ENCODE measurements around the gene RTP5.

RTP5 gene

DNA sequence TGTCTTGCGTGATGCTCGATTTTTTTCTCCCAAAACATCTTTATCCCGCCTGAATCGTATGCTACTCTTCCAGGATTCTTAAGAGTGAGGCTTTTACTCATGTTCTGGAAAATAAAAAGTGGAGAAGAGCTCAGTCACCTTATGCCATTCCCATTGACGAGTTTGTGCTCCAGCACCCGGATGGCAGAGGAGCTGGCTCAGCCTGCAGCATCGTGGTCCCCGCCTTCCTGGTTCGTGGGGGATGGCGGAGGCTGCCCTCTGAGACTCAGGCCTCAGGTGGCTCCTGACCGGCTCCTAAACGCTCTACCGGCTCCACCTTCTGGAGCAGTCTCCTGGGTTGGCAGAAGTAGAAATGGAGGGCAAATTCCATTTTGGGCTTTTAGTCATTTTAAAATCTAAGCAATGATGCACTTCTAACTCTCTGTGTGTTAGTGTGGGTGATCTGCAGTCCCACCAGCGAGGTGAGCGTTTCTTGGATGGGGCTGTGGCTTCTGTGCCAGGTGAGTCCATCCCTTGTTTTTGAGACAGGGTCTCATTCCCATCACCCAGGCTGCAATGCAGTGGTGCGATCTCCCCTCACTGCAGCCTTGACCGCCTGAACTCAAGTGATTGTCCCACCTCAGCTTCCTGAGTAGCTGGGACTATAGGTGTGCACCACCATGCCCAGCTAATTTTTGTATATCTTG, 27.8 kb downstream of the RTP5 start:
- ChIA-PET CTCF (no interaction called here), POLR2A (ENCODE audit: low non-redundant PET) (no interaction called here)

DNA sequence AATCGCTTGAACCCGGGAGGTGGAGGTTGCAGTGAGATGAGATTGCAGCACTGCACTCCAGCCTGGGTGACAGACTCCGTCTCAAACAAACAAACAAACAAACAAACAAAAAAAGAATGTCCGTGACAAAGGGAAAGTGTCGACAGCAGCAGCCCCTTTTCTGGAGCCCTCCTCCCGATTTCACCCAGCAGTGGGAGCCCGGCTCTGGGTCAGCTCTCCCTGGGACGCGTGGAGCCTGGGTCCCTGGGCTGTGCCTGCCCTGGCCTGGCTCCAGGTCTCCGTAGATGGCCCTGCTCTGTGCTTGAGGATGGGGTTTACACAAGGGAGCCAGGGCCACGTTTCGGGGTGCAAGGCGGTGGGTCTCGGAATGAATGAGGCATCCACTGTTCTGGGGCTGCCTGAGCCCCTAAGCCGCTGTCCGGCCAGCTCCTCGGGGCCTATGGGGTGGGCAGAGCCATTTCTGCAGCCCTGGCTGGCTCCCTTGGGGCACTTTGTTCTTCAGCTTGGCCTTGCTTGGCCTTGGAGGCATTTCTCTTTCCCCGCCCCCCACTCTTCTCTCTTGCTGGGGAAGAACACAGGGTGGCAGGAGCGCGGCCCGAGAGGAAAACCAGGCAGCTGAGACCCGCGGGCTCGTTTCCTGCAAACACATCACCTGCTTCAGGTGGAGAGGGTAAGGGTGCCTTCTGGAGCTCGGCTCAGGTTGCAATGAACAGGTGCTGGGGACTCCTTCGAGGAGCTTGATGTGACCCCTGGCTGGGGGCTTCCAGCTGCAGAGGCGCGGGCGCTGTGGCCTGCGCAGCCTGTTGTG, 29.1 kb downstream of the RTP5 start:
- CTCF ChIA-PET: no interaction called here
- POLR2A ChIA-PET (ENCODE audit: low non-redundant PET): no interaction called here
- TF ChIP-seq, protein P1, sequence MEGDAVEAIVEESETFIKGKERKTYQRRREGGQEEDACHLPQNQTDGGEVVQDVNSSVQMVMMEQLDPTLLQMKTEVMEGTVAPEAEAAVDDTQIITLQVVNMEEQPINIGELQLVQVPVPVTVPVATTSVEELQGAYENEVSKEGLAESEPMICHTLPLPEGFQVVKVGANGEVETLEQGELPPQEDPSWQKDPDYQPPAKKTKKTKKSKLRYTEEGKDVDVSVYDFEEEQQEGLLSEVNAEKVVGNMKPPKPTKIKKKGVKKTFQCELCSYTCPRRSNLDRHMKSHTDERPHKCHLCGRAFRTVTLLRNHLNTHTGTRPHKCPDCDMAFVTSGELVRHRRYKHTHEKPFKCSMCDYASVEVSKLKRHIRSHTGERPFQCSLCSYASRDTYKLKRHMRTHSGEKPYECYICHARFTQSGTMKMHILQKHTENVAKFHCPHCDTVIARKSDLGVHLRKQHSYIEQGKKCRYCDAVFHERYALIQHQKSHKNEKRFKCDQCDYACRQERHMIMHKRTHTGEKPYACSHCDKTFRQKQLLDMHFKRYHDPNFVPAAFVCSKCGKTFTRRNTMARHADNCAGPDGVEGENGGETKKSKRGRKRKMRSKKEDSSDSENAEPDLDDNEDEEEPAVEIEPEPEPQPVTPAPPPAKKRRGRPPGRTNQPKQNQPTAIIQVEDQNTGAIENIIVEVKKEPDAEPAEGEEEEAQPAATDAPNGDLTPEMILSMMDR (conservative IDR thresholded peaks at IDR 0.05; ENCODE audit: low read depth): no peak
- DNase-seq (ENCODE audit: low spot score): no peak
- H3K27ac ChIP-seq: peak overlapping the region; percentile 32

More for the DNA sequence above, 27.8 kb downstream of the RTP5 start:
- DNase-seq (ENCODE audit: low spot score): no peak
- H3K27ac ChIP-seq: peak overlapping the region; percentile 32
- TF ChIP-seq, protein P1 (conservative IDR thresholded peaks at IDR 0.05; ENCODE audit: low read depth): no peak

DNA sequence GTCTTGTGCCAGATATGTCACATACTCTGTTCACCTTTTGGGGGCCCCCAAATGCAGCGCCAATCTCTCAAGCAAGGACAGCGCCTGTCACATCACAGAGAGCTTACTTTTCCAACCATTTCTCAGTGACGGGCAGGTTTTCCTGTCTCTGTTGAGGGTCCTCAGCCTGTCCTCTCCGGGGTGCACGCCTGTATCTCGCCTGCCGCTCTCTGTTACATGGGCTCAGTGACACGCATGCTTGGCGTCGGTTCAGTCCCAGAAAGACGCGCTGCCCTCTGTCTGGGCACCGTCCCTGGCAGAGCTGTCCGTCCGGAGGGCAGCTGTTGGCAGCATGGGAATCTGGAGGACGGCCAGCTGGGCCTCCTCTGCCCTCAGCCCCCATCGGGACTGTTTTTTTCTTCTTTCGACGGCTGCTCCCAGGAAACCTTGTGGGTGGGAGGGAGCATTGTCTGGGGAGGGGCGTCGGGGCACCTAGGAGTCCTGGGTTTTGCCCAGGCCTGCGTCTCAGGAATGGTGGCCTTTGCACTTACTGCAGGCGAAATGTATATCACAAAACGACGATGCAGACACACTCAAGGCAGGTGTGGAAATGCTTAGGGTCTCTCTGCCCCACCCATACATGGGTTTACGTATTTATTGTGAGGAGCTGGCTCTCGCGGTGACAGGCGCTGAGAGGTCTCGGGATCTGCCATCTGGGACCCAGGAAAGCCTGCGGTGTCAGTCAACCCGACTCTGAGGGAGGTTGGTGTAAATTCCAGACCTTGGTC, 30.9 kb downstream of the RTP5 start:
- TF ChIP-seq, protein P1 (conservative IDR thresholded peaks at IDR 0.05; ENCODE audit: low read depth): no peak
- POLR2A ChIA-PET (ENCODE audit: low non-redundant PET): no interaction called here
- CTCF ChIA-PET: interaction anchor here (0.6 kb wide), 1 partner anchor 19 kb away, joined by 4 read pairs; no protein-coding TSS in a partner anchor
- H3K27ac ChIP-seq: peak overlapping the region; percentile 80
- DNase-seq (ENCODE audit: low spot score): no peak

DNA sequence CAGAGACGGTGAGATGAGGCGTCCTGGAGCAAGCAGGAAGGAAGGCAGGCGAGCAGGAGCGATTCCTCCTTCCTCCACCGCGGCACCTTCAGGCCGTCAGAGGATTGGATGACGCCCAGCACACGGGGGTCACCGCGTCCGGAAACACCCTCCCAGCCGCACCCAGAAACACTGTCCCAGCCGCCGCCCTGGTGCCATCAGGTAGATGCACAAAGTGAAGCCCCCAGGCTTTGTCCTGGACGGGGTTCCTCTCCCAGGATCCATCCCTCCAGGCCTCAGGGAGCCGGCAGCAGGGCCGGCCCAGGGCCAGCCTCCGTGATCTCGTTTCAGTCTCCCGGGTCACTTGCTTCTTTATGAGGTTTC, 31.5 kb downstream of the RTP5 start:
- POLR2A ChIA-PET (ENCODE audit: low non-redundant PET): no interaction called here
- peak; percentile 20 for DNase-seq (ENCODE audit: low spot score)

DNA sequence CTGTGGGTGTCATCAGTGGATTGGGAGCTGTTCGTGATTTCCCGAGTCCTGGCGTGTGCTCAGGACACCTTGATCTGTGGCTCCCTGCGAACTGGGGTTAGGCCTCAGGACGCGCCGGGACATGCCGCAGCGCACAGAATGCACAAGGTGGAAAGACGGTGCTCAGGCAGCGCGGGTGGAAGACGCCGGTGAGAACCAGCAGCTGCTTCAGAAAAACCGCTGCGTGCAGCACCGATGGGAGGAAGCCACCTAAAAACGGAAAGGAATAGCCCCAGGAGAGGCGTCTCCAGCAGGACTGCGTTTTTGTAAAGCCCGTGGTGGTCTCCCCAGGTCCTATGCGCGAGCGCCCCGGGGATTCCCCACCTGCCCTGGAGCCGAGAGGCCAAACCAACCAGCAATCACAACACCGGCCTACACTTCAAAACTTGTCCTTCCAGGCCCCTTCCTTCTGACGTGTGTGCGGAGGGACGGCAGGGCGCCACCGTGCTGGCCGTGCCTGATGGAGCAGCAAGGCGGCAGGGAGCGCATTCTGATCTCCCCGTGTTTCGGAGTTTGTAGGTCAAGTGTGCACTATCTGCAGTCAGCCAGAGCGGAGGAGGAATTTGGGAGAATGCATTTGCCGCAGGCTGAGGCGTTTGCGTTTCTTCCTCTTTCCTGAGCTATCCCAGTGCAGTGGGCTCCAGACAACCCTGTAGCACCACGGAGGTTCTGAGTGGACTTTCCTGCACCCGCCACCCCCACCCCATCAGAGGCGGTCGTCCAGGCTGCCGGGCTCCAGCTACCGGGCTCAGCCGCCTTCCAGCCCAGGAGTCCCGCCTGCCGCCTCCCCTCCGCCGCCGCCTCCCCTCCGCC, 32.2 kb downstream of the RTP5 start:
- TF ChIP-seq, protein P1 (conservative IDR thresholded peaks at IDR 0.05; ENCODE audit: low read depth): no peak
- peak; percentile 46 for DNase-seq (ENCODE audit: low spot score)
- peak overlapping the region; percentile 80 for H3K27ac ChIP-seq
- CTCF ChIA-PET: interaction anchor here (0.6 to 0.7 kb wide), 3 partner anchors 18 to 111 kb away, joined by 3 to 5 read pairs (median 4); no protein-coding TSS in a partner anchor
- POLR2A ChIA-PET (ENCODE audit: low non-redundant PET): interaction anchor here (0.5 kb wide), 1 partner anchor 126 kb away, joined by 3 read pairs; no protein-coding TSS in a partner anchor

More for the DNA sequence above, 31.5 kb downstream of the RTP5 start:
- CTCF ChIA-PET: interaction anchor here (0.6 to 0.7 kb wide), 3 partner anchors 19 to 110 kb away, joined by 3 to 5 read pairs (median 4); no protein-coding TSS in a partner anchor
- TF ChIP-seq, protein P1 (conservative IDR thresholded peaks at IDR 0.05; ENCODE audit: low read depth): no peak
- H3K27ac ChIP-seq: peak overlapping the region; percentile 80
